ENCODE measurements around the gene CHST14. TPM values are rescaled to one million over a fixed set of nuclear protein-coding genes. Genes with fewer than 3 reads are reported as not detected.
"Not testable (repeated sequence)": the region's sequence is repeated elsewhere in the genome, so short reads cannot be mapped to it uniquely, and the experiment has no call there.

The CHST14 gene
- polyA plus RNA-seq, 3 donors = 33.1 to 39.9 (median 38.8) TPM

DNA sequence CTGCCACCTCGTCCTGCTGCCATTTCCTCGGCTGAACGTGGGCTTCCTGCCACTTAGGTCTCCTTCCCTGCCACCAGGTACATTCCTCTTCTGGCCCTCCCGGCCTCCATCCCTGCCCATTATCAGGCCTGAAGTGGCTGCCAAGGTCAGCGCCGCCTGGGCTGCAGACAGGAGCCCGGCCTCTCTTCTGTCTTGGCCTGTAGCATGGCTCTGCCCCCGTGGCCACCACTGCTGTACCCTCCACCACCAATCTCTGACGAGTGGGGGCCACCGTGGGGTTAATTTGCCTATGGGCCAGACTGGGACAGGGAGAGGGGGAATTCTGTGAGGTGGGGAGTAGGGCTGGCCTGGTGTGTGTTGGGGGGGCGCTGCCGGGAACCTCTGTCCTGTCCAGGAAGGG lies 32.1 kb upstream of the CHST14 start:
- DNase-seq = no peak

DNA sequence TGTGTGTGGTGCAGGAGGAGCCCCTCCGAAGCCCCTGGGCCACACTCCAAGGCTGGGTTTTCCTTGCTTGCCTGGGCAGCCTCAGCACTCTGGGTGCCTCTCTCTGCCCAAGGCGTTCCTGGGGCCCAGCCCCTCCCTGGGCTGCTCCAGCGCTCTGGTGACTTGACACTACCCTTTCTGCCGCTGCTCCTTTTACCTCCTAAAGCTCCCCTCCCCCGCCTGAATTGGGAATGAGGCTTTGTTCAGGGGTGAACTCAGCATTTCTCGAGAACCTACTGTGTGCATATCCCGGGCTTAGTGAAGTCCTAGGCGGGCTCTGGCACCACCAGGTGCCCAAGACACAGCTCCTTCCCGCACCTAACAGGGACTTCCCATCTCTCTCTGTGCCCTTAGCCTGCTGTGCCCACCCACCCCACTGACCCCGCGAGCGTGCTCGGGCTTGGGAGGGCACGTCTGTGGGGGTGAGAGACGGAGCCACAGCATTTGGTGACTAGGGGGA lies 31.3 kb upstream of the CHST14 start:
- DNase-seq = no peak

DNA sequence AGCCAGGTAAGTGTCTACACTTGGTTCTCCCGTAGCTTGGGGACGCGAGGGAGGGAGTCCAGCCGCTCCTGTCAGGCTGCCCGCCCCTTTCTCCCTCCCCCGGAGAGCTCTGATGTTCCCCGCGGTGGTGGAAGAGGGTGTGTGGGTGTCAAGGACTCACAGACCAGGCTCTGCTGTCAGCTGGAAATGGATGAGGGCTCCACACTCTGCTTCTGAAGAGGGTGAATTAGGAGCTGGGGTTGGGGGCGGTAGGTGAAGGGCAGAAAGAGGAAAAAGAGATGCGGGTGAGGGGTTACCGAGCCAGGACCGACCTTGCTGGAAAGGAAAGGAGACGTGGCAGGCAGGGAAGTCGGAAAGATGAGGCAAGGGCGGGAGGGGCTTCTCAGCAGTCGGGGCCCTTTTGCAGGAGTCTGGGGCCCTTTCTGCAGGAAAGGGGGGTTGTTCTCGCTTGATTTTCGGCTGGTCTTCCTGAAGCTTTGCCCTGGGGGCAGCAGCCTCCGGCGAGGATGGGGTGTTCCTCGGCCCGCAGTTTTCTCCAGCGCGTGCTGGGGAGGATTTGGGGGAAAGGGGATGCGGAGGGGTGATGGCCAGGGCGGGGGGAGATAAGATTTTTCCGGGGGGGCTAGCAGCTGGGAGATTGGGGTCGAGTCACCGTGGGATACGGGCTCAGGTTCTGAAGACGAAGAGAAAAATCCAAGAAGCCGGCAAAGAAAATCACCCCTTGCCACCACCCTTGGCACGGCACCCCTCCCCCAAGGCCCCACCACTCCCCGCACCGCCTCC lies 30.6 kb upstream of the CHST14 start:
- peak; percentile 43 for DNase-seq

DNA sequence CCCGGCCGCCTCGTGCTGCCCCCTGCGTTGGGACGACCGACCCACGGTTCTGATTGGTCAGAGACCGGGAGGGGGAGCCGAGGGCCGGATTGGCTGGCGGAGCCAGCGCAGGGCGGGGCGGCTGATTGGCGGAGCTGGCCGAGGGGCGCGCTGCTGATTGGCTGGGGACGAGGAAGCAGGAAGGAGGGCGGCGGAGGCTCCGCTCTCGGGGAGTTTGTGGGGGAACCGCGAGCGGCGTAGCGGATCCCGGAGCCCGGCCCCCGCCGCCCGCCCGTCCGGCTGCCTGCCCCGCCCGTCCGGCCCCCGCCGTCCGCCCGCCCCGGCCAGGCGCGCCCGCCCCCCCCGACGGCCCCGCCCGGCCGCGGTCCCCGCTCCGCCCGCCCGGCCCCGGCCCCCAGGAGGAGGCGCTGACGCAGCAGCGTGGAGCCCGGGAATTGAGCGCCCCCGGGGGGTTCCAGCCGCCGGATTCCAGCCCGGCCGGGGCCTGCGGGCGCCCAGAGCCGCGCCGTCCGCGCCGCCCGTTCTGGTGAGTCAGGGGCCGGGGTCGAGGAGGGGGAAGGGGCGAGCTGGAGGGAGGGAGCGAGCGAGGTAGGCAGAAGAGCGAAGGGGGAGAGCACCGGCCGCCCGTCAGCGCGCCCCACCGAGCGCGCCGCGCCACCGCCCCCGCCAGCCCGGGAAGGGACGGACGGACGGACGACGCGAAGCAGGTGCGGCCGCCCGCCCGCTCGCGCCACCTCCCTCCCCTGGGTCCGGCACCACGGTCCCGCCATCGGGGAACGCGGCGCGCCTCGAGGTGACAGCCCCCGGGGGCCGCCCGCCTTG lies 29.8 kb upstream of the CHST14 start, which contains the start of gene BAHD1:
BAHD1 (plus strand) TSS at position 211 of the 822 bp plus-strand sequence. CDS start 17,512 bp downstream, outside the sequence.
- DNase-seq = peak; percentile 94

DNA sequence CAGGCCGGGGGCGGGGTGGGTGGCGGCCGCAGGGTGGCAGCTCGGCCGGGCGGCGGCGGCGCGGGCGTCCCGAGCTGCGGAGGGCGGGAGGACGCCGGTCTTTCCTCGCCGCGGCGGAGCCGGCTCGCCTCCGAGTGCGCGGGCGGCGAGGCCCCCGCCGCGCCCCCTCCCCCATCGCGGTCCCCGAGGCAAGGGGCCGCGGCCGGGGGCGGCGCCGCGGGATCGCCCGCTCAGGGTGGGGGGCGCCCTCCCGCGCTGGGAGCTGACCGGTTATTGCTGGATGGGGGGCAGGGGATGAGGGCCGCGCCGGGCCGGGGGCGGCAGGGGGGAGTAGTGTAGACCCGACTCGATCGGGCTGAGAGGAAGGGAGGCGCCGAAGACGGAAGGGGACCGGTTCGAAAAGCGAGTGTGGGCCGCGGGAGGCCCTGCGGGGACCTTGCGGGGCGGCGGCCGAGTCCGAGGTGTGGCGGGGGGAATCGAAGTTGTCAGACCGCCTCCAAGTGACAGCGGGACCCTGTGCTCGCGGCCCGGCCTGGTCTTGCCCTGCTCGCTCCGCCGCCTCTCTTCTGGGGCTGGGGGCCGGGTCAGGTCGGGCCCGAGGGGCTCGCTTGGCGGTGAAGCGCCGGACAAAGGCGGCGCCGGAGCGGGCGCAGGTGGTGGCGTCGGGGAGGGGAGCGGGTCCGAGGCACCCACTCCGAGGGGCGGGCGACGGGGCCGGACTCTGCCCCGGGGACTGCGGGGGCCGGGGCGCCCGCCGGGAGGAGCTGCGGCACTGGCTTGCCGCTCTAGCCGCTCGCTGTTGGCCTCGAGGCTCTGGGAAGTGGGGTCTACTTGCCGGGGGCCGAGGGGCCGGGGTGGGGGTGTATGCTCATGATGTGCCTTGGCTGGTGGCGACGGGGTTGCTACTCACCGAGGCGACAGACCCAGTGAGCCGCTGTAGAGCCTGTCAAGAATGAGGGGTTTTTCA lies 28.9 kb upstream of the CHST14 start:
- no peak for DNase-seq

DNA sequence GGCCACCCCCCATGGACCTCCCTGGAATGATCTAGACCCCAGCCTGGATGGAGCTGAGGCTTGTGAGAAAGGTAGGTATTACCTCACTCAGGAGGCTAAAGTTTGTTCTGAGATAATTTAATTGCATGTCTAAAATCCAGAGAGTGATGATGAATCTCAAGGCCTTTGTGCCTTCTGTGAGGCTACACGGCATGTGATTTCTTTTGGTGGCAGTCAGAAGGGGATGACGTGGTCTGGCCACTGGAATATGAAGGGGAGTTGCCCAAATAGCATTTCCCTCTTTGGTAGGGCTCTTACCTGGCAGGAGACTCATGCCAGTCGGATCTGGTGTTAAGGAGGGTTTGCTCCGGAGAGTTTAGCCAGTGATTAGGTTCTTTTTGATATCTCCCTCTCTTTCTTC lies 27.5 kb upstream of the CHST14 start:
- no peak for DNase-seq

DNA sequence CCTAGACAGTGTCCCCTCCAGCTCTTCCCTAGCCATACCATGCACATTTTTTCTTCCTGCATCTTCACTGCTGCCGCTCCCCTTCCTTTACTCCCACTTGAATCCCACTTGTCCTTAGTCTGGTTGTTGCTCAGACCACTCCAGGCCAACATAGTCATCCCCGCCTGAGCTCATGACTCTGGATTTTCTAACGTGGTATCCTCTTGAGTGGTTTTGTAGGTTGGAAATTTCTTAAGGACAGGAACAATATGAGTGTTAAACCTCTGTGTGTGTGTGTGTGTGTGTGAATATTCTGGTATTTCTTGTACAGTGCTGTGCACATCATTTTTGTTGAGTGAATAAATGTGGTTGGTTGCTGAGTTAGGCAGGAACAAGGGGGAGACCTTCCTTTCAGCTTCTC lies 26.9 kb upstream of the CHST14 start:
- no peak for DNase-seq

DNA sequence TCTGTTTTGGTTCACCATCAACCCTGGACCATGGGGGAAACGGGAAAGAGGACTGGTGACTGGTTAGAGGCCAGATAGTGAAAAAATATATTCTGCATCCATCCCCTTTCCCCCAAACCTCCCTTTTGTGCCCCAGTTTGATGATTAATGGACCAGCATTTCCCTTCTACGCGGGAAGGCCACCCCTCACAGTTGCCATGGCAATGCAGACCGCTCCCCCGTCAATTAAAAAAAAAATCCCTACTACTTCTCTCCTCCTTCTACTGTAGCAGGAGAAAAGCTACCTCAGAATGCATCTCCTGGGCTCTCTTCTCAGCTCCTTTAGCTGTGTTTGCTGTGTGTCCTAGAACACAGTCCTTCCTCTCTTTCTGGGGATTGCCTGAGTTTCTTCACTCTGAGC lies 26.0 kb upstream of the CHST14 start:
- no peak for DNase-seq

DNA sequence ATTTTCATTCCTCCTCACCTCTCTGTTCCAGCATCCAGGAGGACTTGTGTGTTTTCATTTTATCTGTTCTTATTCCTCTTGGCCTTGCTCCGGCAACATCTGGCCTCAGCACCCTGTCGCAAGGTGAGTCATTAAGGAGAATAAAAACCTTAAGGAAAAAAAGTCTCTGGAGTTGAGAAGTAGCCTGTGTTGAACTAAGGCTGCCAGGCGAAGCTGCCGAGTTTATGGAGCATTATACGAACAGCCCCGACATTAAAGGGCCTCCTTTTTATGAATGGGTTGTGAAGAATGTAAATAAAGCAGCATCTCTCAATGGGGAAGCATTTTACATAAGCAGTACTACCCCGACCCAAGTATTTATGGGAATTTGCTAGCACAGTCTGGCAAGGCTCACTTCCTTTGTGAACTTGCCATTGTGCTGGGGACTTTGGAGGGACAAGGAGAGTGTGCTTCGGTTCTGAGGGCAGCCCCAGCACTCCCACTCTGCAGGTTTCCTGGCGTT lies 25.3 kb upstream of the CHST14 start:
- peak; percentile 39 for DNase-seq

DNA sequence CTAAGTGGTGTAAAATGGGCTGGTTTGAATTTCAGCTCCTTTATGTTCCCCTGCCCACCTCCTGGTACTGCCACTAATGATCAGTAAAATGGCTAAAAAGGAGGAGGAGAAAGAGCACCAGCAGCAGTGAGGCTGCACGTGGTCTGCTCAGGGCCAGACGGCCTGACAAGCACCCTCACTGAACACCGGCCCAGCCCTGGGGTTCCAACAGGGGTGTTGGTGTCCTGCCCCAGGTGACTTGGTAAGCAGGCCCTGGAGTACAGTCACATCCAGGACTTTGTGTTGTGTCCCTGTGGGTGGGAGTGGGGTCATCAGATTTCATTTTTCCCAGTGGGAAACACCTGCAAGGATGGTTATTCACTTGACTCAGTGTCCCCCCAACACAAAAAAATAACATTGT lies 24.6 kb upstream of the CHST14 start:
- DNase-seq = no peak

DNA sequence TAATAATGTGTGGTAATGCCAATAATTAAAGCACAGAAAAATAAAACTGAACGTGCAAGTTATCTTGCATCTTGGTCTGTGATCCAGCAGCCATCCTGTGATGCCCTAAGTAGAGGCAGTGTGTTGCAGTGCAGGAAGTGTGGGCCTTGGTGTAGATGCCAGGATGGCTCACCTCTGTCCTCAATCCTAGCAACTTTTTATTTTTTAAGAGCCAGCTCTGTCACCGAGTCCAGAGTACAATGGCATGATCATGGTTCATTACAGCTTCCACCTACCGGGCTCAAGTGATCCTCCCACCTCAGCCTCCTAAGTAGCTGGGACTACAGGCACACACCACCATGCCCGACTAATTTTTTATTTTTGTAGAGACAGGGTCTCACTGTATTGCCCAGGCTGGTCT lies 22.4 kb upstream of the CHST14 start:
- DNase-seq = no peak

DNA sequence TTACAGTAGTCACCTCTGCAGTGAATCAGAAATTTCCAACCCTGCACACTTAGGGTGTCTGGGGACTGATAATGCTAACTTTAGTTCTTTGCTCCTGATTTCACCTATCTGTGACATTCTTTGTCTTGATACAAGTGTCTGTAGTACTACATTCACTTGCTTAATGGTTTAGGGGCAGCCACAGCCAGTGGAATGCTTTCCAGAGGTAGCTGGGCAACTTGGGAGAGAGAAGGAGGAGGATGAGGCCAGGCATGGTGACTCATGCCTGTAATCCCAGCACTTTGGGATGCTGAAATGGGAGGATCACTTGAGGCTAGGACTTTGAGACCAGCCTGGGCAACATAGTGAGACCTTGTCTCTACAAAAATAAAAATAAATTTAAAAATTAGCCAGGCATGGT lies 21.5 kb upstream of the CHST14 start:
- DNase-seq = no peak

DNA sequence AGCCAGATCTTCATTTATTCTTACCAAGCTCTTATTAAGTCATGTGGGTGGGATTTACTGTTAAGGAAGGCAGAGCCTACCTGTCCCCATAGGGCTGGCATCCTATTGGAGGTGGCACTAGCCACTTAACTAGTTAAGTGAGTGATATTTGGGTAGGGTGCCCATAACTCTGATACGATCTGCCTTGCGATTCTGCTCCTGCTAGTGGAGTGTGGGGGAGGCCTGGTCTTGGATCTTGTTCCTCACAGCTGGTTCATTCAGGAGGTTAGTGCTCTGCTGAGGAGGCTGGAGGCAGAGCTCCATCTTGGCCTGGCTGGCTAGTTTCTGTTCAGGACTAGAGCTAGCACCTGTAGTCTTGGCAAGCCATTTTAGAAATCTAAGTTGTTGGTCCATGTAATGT lies 20.7 kb upstream of the CHST14 start:
- no peak for DNase-seq

DNA sequence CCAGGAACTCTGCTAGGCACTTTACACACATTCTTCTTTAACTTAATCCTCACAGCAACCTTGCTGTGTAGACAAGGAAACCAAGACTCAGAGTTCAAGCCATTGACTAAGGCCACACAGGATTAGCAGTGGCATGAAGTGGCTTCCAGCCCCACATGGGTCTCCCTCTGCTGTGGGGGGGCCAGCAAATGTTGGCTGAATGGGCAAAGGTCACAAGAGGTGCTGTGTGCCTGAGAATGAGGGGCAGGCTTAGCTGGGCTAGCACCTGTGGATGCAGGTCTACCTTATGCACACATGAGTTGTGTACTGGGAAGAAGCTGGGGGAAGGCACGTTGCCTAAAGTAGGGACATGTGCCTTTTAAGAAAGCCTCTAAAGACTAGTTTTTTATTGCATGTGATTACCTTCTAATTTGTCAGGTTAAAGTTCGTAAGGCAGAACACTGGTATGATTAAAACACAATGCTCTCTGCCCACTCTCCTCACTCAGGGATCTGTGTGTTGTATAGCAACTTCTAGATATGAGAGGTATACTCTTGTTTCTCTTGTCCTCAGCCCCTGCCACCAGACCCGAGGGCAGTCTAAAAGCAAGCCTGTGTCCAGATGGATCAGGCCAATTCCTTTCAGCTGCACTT lies 19.1 kb upstream of the CHST14 start:
- DNase-seq = no peak

DNA sequence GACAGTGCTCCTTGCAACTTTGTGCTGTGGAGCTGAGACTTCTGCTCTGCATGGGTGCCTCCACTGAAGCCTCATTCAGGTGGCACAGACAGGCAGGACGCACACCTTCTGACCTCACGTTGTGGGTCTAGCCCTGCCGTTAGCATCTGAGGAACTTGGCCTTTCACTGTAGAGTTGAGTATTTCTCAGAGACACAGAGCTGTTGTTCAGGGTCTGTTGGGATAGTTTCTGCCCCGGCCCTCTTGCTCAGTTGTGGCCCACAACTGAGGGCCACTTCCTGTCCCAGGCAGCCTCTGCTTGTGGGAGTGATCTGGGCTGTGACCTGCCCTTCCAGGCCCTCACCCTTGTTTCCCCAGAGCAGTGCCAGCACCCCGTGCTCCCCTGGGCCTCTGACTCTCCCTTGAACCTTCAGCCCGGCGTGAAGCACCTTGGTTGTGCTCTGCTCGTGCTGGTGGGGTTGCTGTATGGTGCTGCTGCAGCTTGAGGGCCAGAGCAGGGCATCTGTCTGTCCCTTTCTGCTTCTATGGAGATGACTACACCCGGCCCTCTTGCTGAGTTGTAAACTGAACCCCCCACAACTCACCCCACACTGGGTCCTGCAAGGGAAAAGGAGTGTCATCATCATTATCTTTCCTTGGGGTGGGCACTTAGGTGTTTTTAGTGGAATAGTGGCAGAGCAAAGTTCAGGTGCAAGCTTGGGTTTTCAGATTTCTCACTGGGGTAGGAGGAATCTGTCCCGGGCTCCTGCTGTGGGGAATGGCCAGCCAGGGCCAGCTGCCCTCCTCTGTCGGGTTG lies 18.3 kb upstream of the CHST14 start:
- DNase-seq = no peak

DNA sequence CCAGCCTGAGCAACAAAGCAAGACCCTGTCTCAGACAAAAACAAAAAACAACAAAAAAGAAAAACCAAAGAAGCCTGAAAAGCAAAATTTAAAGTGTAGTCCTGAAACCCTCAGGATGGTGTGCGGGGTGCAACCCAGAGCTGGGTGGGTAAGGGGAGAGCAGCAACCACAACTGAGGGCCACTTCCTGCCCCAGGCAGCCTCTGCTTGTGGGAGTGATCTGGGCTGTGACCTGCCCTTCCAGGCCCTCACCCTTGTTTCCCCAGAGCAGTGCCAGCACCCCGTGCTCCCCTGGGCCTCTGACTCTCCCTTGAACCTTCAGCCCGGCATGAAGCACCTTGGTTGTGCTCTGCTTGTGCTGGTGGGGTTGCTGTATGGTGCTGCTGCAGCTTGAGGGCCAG lies 16.8 kb upstream of the CHST14 start:
- not testable (repeated sequence) for DNase-seq

DNA sequence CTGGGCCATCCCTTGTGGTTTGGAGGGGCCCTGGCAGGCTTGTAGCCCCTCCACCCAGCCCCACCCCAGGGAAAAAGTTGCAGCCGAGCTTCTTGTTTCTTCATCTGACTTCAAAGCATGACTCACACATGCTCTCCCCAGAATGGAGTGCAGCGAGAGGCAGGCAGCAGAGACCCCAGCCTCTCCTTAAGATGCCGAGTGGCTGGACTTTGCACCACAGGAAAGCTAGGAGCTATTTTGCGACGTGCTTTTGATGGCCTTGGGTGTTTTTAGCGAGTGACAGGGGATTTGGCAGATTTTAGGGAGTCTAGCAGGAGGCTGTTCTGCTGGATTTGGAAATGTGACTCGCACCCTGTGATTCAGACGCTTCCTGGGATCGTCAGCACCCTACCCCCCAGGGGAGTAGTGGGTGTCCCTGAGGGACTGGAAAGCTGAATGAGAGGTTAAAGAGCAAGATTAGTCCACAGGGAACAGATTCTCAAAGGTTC lies 15.8 kb upstream of the CHST14 start:
- no peak for DNase-seq

DNA sequence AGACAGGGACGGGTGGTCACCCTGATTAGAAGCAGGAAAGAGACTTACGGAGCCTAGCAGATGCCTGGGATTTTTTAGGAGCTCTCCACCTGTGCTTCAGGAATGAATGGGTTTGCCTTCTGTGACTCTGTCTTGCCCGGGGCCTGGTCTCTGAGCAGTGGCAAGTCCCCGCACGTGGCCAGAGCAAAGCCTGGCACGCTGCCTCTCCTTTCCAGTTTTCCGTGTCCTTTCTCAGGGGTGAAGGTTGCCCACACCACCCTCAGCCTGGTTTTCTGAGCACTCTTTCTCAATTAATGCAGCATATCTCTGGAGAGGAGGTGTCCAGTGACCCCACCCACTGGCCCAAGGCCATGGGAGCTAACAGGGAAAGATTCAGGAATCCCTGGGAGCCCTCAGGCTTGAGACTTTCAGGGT lies 14.5 kb upstream of the CHST14 start:
- no peak for DNase-seq

DNA sequence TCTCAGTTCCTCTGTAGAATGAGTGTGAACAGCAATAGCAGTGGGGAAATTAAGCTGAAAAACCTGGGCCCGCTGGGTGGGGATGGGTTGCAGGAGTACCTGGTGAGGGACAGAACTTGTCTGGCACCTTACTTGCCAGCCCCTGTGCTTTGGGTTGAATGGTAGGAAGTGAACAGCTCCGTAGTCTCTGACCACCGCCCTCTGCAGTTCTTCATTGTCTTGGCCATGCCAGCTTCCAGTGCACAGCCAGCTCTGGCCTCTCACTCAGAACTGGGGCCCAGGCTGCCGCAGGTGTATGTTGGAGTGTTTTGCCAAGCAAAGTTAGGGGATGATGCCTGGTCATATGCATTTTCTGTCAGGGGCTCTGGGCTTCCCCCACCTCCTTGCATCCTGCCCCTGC lies 14.0 kb upstream of the CHST14 start:
- DNase-seq = no peak
